GM12872 (cell line): ENCODE measurements around the gene SCG5.

Experiments
- CTCF ChIP-seq: IDR thresholded peaks from 3 replicates; pipeline ENCODE4 v1.5.1; 2011; ENCODE audit warnings: low read depth, mild to moderate bottlenecking, low read length, moderate library complexity; ENCODE audit not compliant: insufficient read depth

Gene SCG5

DNA sequence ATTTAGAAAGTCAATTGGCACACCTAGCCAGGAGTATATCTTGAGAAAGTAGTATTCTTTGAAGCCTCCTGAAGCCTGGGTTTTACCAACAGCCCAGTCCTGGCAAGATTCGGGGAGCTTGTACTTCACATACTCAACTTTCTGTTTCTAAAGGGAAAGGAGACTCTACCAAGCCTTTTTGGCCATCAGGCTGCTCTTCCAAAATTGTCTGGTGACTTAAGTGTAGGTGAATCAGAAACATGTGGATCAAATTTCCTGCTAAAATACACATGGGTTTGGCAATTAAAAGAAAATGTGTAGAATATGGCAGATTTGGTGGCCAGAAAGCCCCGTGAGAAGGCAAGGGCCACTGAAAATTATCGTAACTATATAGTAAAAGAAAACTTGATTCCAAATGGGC is 60.4 kb downstream of the SCG5 start:
- no peak for TF ChIP-seq CTCF

GRCh38 chr15:32704395-32704981 is 63.0 kb downstream of the SCG5 start:
- TF ChIP-seq CTCF, result no peak

DNA sequence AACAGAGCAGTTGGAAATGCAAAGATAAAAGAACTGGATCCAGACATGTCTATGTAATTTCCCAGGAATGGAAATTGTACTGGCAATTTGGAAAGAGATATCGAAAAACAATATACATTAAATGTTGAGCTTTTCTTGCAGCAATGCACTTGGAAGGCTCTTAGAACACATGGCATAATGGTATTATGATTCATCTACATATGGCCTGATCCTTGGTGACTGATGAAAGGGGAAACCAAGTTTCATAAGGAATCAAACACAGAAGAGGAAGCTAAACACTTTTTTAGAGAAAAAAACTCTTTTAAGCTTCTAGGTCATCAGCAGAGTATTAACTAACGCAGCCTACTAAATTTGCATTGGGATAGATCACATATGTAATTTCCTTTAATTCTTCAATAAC is 63.9 kb downstream of the SCG5 start:
- TF ChIP-seq CTCF, result no peak

DNA sequence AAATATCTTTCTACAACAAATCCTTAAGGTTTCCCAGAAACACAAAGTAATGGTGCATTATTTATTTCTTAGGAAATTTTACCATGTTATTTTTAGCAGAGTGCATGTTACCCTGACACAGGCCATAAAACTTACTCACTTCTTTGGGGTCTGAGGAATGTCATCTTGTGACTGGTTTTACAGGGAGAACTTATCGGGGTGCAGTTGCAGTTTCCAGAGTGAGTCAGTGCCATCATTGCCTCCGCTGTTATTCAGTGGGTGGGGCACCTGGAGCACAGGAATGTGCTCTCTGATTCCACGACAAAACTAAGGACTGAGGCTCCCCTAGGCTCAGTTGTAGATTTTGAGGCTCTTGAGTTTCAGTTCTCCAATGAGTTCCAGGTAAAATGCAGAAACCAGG is 65.2 kb downstream of the SCG5 start:
- no peak for TF ChIP-seq CTCF

DNA sequence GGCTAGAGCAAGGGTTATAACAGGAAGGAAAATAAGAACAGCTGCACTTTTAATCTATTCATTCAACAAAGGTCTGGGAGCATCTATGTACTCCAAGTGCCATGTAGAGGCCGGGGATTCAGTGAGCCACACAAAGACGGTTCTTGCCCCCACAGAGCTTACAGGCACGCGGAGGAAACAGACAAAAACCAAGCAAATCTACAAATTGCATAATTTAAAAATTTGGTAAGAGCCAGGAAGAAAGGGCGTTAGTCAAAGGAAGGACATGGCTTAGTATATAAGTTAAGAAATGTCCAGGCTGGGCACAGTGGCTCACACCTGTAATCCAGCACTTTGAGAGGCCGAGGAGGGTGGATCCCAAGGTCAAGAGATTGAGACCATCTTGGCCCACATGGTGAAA is 65.9 kb downstream of the SCG5 start:
- no peak for TF ChIP-seq CTCF

- no peak for TF ChIP-seq CTCF
These were observed 68.0 kb downstream of the SCG5 start for GRCh38 chr15:32709295-32710033.

DNA sequence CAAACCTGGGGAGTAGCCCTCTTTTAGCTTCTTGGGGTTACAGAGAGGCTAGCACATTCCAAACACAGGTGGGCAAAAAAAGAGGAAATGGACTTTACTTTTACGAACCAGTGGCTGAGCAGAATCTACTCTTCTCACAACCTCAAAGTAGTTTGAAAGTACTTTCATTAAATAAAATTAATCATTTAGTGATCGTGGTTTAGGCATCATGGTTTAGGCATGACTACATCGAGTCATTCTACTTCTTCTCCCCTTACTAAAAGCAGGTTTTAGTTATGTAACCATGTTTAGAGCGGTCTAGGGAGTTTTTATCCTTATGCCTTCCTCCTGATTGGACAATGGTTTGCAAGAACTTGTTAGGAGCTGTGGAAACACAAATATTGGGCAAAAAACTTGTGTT is 73.8 kb downstream of the SCG5 start:
- no peak for TF ChIP-seq CTCF
